HG02973 (cell line): ENCODE data around the gene SPEG.
"Not testable (repeated sequence)": the region's sequence is repeated elsewhere in the genome, so short reads cannot be mapped to it uniquely, and the experiment has no call there.

Experiments used
- ATAC-seq: cut with Tn5 transposase; IDR thresholded peaks from one replicate; pipeline ENCODE4 v1.9.1; 2021; ENCODE audit warnings: moderate library complexity; ENCODE audit not compliant: unreplicated experiment

The SPEG gene

DNA sequence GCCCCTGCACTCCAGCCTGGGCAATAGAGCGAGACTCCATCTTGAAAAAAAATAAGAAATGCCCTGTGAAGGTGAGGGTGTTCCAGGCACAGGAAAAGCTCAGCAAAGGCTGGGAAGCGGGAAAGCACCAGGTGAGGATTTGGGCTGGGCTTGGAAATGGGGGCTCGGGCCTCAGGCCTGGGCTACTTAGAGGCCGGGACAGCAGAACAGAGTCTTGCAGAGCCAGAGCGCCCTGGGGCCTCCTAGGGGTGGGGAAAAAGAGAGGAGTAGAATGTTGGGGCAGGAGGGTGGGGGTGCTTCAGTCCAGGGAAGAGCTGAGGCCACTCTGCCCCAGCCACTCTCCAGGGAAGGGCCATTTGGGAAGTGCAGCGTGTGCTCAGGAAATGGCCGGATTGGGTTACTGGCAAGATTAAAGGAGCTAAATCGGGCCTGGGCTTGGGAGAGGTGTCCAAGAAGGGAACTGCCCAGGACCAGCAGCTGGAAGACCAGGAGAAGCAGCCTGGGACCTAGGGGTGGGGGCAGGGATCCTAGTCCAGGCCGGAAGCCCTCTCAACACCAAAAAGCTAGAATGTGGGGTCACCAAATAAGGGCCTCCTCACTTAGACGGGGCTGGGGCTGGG, 30.2 kb upstream of the SPEG start:
- no peak for ATAC-seq

DNA sequence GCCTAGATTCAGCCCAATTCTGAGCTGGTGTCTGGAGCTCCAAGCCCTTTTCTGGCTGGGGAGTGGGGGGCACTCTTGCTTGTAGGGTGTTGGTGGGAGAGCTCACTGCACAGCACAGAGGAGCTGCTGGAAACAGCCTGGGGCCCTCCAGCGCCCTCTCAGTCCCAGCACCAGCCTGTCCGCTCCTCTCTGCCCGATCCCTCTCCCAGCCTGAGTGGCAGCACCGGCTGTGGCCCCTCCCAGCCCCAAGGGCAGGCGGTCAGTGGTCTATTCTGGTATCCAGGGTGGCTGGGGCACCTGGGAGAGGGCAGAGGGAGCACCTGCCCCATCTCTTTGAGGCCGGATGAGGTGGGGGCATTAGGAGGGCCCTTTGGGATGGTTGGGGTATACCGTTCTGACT, 29.7 kb upstream of the SPEG start:
- no peak for ATAC-seq

- no peak for ATAC-seq
These were observed 29.2 kb upstream of the SPEG start for GRCh38 chr2:219405451-219405850.

DNA sequence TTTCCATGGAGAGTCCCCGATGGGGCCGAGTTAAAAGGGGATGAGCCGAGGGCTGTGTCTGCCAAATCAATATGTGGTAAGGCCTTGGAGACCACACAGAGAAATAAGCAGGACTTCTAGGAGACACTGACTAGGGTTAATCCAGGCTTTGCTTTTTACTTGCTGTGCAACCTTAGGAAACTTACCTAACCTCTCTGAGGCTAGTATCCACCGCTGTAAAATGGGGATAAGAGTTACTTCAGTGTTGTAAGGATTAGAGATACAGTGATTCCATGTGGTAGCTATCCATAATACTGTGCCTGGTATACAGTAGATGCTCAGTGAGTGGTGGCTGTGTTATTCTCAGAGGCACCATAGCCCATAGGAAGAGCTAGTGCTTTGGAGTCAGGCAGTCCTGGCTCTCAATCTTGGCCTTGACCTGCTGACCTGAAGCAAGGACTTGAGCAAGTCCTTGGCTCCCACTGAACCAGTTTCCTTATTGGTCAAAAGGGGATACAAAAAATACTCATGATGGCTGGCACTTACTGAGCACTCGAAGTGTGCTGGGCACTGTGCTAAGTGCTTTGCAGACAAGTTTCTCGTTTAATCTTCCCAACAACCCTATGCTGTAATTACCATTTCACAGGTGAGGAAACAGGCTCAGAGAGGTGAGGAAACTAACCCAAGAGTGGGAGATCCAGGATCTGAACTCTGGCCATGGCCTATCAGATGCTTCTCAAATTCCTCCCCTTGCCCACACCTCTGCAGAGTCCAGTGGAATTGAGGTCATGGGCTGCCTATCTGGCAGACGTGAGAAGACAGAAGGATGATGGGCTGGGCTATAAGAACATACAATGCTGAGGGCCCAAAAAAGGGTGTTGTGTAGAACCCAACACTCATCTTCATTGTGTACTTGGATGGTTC, 28.4 kb upstream of the SPEG start:
- ATAC-seq, result no peak

DNA sequence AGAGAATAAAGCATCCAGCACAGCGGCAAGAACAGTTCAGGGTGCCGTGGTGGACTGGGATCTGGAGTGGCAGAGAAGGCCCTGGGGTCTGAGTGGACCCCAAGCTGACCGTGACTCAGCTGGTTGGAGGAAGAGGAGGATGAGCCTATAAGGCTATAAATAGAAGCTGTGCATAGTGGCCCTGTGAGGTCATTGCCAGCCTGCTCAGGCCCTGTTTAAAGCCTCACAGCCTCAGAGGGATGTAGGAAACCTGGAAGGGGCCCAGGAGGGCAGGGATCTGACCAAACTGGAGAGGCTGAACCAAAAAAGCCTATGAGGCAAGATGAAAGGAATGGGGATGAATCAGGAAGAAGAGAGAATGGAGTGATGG, 27.8 kb upstream of the SPEG start:
- ATAC-seq, result no peak

DNA sequence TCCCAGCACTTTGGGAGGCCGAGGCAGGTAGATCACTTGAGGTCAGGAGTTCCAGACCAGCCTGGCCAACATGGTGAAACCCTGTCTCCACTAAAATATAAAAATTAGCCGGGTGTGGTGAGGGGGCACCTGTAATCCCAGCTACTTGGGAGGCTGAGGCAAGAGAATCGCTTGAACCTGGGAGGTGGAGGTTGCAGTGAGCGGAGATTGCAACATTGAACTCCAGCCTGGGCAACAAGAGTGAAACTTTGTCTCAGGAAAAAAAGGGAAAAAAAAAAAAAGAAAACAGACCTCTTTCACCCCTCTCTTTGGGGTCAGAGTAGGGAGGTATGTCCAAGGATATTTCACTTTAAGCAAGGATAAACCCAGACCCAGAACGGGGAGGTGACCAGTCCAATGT, 27.3 kb upstream of the SPEG start:
- ATAC-seq, result not testable (repeated sequence)

GRCh38 chr2:219408204-219408603, 26.4 kb upstream of the SPEG start:
- no peak for ATAC-seq

DNA sequence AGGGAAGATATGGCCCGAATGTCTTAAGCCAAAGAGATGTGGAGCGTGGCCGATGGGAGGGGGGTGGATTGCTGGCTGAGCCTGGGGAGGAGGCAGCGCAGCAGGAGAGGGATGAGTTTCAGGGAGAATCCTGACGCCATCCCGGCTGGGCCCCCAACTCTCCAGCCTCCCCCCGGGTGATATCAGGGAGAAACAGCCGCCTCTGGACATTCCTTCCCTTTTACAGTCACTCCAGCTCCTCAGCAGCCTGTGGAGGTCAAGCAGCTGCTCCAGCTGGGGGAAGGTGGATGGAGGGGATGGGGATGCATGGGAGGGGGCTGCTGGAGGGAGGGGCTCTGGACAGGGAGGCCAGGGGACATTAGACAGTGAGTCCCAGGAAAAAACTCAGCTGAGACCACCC, 26.0 kb upstream of the SPEG start:
- ATAC-seq, result no peak

GRCh38 chr2:219409619-219410018, 25.0 kb upstream of the SPEG start:
- ATAC-seq, result no peak

- ATAC-seq, result no peak
These were observed 24.3 kb upstream of the SPEG start for GRCh38 chr2:219410390-219410789.

GRCh38 chr2:219414857-219415256, 19.8 kb upstream of the SPEG start:
- no peak for ATAC-seq

- ATAC-seq, result no peak
These were observed 18.9 kb upstream of the SPEG start for GRCh38 chr2:219415580-219416234.

- ATAC-seq, result no peak
These were observed 18.4 kb upstream of the SPEG start for GRCh38 chr2:219416235-219416602.

- ATAC-seq, result no peak
These were observed 17.7 kb upstream of the SPEG start for GRCh38 chr2:219416938-219417337.

GRCh38 chr2:219417374-219417773, 17.3 kb upstream of the SPEG start:
- no peak for ATAC-seq

GRCh38 chr2:219418155-219419011, 16.3 kb upstream of the SPEG start, which contains the start of gene DES:
DES (plus strand) TSS chr2:219418377; CDS start chr2:219418463, 86 bp downstream.
- no peak for ATAC-seq

DNA sequence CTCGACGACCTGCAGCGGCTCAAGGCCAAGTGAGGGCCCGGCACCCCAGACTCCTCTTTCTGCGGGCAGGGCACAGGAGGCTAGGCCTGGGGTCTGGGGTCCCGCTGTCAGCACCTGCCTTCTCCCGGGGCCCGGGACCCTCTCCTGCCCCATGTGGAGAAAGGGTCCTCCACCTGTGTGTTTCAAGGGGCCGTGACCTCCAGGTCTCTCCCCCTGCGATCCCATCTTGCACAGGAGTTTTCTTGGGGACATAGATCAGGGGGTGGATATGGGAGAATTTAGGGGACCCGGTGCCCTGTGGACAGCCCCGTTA, 15.7 kb upstream of the SPEG start:
- ATAC-seq, result no peak

DNA sequence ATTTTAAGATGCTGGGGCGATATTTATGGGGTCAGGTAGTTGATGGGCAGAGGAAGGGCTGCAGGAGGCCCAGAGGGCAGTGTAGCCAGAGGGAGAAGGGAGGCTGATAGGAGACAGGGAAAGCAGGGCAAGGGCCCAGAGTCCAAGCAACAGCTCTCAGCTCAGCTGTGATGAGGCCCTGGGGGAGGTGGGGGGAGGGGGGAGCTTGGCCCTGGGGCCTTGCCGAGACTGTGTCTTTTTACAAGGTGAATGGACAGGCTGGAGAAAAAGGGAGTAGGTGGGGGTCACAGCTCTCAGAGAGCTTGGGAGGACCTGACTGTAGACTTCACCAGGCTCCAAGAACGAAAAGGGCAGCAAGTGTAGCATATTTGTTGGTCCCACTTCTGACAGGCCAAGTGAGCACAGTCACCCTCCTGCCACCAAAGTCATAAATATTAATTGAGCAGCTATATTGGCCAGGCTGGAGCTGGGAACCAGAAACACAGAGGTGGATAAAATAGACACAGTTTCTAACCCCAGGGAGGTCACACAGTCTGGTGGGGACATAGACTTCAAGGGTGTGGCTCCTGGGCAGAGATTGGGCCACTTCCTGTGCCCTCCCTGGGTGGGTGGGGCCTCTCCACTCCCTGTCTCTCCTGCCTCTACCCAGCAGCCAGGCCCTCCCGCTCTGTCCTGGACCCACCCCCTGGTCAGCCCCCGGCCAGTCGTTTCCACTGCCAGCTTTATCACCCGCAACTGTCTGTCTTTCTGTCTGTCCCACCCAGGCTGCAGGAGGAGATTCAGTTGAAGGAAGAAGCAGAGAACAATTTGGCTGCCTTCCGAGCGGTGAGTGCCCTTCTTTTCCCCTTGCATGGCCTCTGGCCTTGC, 15.1 kb upstream of the SPEG start:
- no peak for ATAC-seq

DNA sequence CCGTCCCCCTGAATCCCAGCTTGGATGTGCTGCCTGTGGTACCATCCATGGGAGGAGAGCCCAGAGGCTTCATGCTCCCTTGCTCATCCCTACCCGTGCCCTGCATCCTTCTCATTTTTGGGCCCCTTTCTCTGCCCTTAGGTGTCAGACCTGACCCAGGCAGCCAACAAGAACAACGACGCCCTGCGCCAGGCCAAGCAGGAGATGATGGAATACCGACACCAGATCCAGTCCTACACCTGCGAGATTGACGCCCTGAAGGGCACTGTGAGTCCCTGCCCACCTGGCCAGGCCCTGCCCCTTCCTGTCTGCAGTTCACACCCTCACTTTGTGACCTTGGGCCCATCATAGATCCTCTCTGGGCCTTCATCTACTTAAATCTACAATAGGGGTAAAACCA, 14.0 kb upstream of the SPEG start:
- no peak for ATAC-seq

GRCh38 chr2:219421323-219421722, 13.3 kb upstream of the SPEG start:
- ATAC-seq, result no peak
